ENCODE data around the gene FBXO31. TPM values are rescaled to one million over a fixed set of nuclear protein-coding genes. Genes with fewer than 3 reads are reported as not detected.

FBXO31 gene
- total and polyA plus RNA-seq, 2 experiments from 2014 or later: 19.3 to 31.0 TPM

DNA sequence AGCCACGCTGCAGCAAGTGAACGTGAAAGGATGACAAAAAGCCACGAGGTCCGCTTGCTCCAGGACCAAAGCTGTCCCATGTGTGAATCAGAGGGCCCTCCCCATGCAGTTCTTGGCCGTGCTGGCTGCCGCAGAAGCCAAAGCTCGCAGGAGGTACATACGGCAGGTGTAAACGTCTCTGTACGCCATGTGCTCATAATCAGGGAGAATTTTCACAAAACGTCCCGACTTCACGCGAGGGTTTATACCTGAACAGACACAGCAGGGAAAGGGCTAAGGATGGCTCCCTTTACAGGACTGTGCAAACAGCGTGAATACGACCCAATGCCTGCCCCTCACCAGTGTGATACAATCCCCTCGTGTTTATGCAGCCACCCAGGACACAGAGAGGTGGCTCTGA is 25.3 kb downstream of the FBXO31 start:
- no peak for DNase-seq
- Histone ChIP-seq H3K36me3 (ENCODE audit: low read depth) (0 out of 2 replicates have a peak, but pooled peaks cover 3% of the 10 kb centered on the region), H3K4me2 (ENCODE audit: unreplicated experiment) (no peak overlapping the region), H3K27ac (no peak overlapping the region), H2AFZ (no peak overlapping the region), H4K20me1 (ENCODE audit: insufficient read depth) (no peaks in the 10 kb centered on the region), H3K9me3 (ENCODE audit: low read depth) (no peaks in the 10 kb centered on the region), H3K4me3 (no peak overlapping the region), H3K27me3 (replicated peaks; ENCODE audit: insufficient read depth) (no peaks in the 10 kb centered on the region), H3K9me2 (ENCODE audit: insufficient read depth) (no peaks in the 10 kb centered on the region), H3F3A (ENCODE audit: insufficient read depth) (no peaks in the 10 kb centered on the region), H3K79me2 (ENCODE audit: insufficient read depth) (peaks cover 50% of the 10 kb centered on the region), H3K4me1 (ENCODE audit: insufficient read depth) (no peaks in the 10 kb centered on the region), H3K9ac (no peak overlapping the region)
- in situ Hi-C loops (cut with MboI): no loop called here
- TF ChIP-seq EZH2 (IDR thresholded peaks at IDR 0.05; ENCODE audit: insufficient read depth, poor library complexity, severe bottlenecking): no peak
- TF ChIP-seq EZH2phosphoT487 (IDR thresholded peaks at IDR 0.05; ENCODE audit: insufficient read depth, low read depth): no peak
- 88 to 89% methylated on average over 17 of the region's 17 CpGs for WGBS, 2 experiments (ENCODE audit: low coverage in 1 of 2, low lambda C conversion rate in 2 of 2, missing lambda C conversion rate in 2 of 2)

DNA sequence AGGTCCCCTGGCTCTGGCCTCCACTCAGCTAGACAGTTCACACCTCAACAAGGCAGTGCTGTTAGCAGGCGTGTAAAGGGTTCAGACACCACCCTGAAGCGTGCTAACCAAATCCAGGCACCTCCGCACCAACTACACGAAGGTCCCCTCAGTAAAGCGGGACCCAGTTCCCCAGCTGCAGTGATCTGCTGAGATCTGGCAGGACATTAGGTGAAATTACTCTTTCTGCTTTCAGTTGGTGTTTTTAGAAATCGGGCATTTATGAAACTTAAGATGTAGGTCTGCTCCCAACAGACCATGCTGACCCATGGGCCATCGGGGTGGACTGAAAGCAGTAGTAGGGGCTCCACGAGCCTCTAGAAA is 27.1 kb downstream of the FBXO31 start:
- Histone ChIP-seq H4K20me1 (ENCODE audit: insufficient read depth) (no peaks in the 10 kb centered on the region), H3K79me2 (ENCODE audit: insufficient read depth) (peaks cover 40% of the 10 kb centered on the region), H3K4me3 (no peak overlapping the region), H3K27ac (no peak overlapping the region), H3K36me3 (ENCODE audit: low read depth) (no peaks in the 10 kb centered on the region), H3K9me3 (ENCODE audit: low read depth) (no peaks in the 10 kb centered on the region), H3K9ac (no peak overlapping the region), H3K4me2 (ENCODE audit: unreplicated experiment) (no peak overlapping the region), H3K27me3 (replicated peaks; ENCODE audit: insufficient read depth) (no peaks in the 10 kb centered on the region), H3K9me2 (ENCODE audit: insufficient read depth) (no peaks in the 10 kb centered on the region), H3K4me1 (ENCODE audit: insufficient read depth) (peaks cover 1% of the 10 kb centered on the region; the same call in 1 of the 2 replicates), H2AFZ (no peak overlapping the region), H3F3A (ENCODE audit: insufficient read depth) (no peaks in the 10 kb centered on the region)
- 91 to 97% methylated on average over 8 of the region's 8 CpGs for WGBS, 2 experiments (ENCODE audit: low coverage in 1 of 2, low lambda C conversion rate in 2 of 2, missing lambda C conversion rate in 2 of 2)
- in situ Hi-C loops (cut with MboI): no loop called here
- TF ChIP-seq EZH2 (IDR thresholded peaks at IDR 0.05; ENCODE audit: insufficient read depth, poor library complexity, severe bottlenecking) (no peak), EZH2phosphoT487 (IDR thresholded peaks at IDR 0.05; ENCODE audit: insufficient read depth, low read depth) (no peak)
- no peak for DNase-seq

DNA sequence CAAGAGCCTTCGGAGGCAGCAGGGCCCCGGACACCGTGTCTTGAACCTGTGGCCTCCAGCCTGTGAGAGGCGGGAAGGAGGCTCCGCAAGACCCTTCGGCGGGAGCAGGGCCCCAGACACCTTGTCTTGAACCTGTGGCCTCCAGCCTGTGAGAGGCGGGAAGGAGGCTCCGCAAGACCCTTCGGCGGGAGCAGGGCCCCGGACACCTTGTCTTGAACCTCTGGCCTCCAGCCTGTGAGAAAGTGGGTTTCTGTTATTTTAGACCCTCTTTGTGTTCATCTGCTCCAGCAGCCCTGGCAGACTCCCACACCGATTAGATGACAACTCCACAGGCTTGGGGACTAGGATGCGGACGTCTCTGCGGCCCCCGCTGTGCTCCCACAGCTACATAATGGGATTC is 30.0 kb downstream of the FBXO31 start:
- Histone ChIP-seq H3K9me2 (ENCODE audit: insufficient read depth) (no peaks in the 10 kb centered on the region), H3K4me3 (no peak overlapping the region), H3K79me2 (ENCODE audit: insufficient read depth) (peaks cover 33% of the 10 kb centered on the region), H2AFZ (no peak overlapping the region), H3F3A (ENCODE audit: insufficient read depth) (peaks cover 16% of the 10 kb centered on the region), H3K27ac (no peak overlapping the region), H4K20me1 (ENCODE audit: insufficient read depth) (no peaks in the 10 kb centered on the region), H3K4me1 (ENCODE audit: insufficient read depth) (peaks cover 15% of the 10 kb centered on the region), H3K27me3 (replicated peaks; ENCODE audit: insufficient read depth) (no peaks in the 10 kb centered on the region), H3K9me3 (ENCODE audit: low read depth) (no peaks in the 10 kb centered on the region), H3K4me2 (ENCODE audit: unreplicated experiment) (no peak overlapping the region), H3K9ac (no peak overlapping the region), H3K36me3 (ENCODE audit: low read depth) (no peaks in the 10 kb centered on the region)
- TF ChIP-seq EZH2 (IDR thresholded peaks at IDR 0.05; ENCODE audit: insufficient read depth, poor library complexity, severe bottlenecking) (no peak), EZH2phosphoT487 (IDR thresholded peaks at IDR 0.05; ENCODE audit: insufficient read depth, low read depth) (no peak)
- WGBS, 2 experiments (ENCODE audit: low coverage in 1 of 2, low lambda C conversion rate in 2 of 2, missing lambda C conversion rate in 2 of 2): 96 to 98% methylated on average over 17 of the region's 17 CpGs
- no peak for DNase-seq
- in situ Hi-C loops (cut with MboI): no loop called here

DNA sequence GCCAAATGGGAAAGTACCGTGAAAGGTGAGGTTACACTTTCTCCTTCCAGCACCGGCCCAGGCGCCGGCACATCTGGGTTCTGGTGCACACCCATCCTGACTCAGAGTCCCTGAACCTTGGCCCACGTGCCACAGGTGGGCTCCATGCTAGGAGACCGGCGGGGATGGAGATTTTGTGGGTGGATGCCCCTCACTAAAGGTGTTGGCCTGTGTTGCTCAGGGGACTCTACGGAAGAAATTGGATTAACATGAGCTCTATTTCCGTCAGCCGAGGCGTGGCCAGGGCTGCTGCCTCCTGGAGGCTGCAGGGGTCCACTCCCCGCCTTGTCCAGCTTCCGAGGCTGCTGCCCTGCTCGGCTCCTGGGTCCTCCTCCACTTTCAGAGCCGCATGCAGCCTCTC is 30.8 kb downstream of the FBXO31 start:
- Histone ChIP-seq H3K9me2 (ENCODE audit: insufficient read depth) (no peaks in the 10 kb centered on the region), H3K27me3 (replicated peaks; ENCODE audit: insufficient read depth) (no peaks in the 10 kb centered on the region), H3K36me3 (ENCODE audit: low read depth) (no peaks in the 10 kb centered on the region), H3K4me2 (ENCODE audit: unreplicated experiment) (no peak overlapping the region), H4K20me1 (ENCODE audit: insufficient read depth) (no peaks in the 10 kb centered on the region), H2AFZ (no peak overlapping the region), H3F3A (ENCODE audit: insufficient read depth) (peaks cover 16% of the 10 kb centered on the region), H3K4me3 (no peak overlapping the region), H3K9me3 (ENCODE audit: low read depth) (no peaks in the 10 kb centered on the region), H3K27ac (no peak overlapping the region), H3K79me2 (ENCODE audit: insufficient read depth) (peaks cover 39% of the 10 kb centered on the region), H3K9ac (no peak overlapping the region), H3K4me1 (ENCODE audit: insufficient read depth) (peaks cover 15% of the 10 kb centered on the region)
- DNase-seq: no peak
- 98% methylated on average over 15 of the region's 15 CpGs for WGBS, 2 experiments (ENCODE audit: low coverage in 1 of 2, low lambda C conversion rate in 2 of 2, missing lambda C conversion rate in 2 of 2)
- no peak for TF ChIP-seq EZH2 (IDR thresholded peaks at IDR 0.05; ENCODE audit: insufficient read depth, poor library complexity, severe bottlenecking)
- TF ChIP-seq EZH2phosphoT487 (IDR thresholded peaks at IDR 0.05; ENCODE audit: insufficient read depth, low read depth): no peak
- in situ Hi-C loops (cut with MboI): no loop called here

DNA sequence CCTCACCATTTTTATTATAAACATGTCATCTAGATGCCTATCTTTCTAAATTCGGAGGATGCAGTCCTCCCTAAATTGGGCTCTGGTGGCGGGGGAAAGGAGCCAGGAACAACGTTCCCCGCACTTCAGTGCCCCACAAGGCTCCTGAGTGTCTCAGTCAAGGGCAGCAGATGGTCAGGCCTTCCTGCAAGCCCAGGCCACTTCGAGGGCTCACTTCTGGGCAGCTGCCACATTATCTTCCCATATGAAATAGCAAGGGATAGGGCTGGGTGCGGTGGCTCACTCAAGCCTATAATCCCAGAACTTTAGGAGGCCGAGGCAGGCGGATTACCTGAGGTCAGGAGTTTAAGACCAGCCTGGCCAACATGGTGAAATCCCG is 32.3 kb downstream of the FBXO31 start:
- no peaks in the 10 kb centered on the region for H3K9me2 ChIP-seq (ENCODE audit: insufficient read depth)
- peak overlapping the region; percentile 73 for H3K4me2 ChIP-seq (ENCODE audit: unreplicated experiment)
- peak overlapping the region; percentile 53 for H3K4me3 ChIP-seq
- H3K4me1 ChIP-seq (ENCODE audit: insufficient read depth): peaks cover 15% of the 10 kb centered on the region
- H3F3A ChIP-seq (ENCODE audit: insufficient read depth): peaks cover 16% of the 10 kb centered on the region
- H2AFZ ChIP-seq: peak overlapping the region; percentile 51; the same call in 1 of the 2 replicates
- peak overlapping the region; percentile 55 for H3K9ac ChIP-seq
- H3K9me3 ChIP-seq (ENCODE audit: low read depth): no peaks in the 10 kb centered on the region
- no peaks in the 10 kb centered on the region for H3K27me3 ChIP-seq (replicated peaks; ENCODE audit: insufficient read depth)
- TF ChIP-seq EZH2phosphoT487 (IDR thresholded peaks at IDR 0.05; ENCODE audit: insufficient read depth, low read depth): no peak
- TF ChIP-seq EZH2 (IDR thresholded peaks at IDR 0.05; ENCODE audit: insufficient read depth, poor library complexity, severe bottlenecking): no peak
- H3K79me2 ChIP-seq (ENCODE audit: insufficient read depth): peaks cover 50% of the 10 kb centered on the region
- peak overlapping the region; percentile 38 for H3K27ac ChIP-seq
- 36 to 42% methylated on average over 9 of the region's 9 CpGs for WGBS, 2 experiments (ENCODE audit: low coverage in 1 of 2, low lambda C conversion rate in 2 of 2, missing lambda C conversion rate in 2 of 2)
- no peak for DNase-seq
- H3K36me3 ChIP-seq (ENCODE audit: low read depth): no peaks in the 10 kb centered on the region
- in situ Hi-C loops (cut with MboI): no loop called here
- H4K20me1 ChIP-seq (ENCODE audit: insufficient read depth): no peaks in the 10 kb centered on the region
